CD4-positive, alpha-beta T cell (primary cell): Measurements from ENCODE around the gene FAM107B. TPM values are rescaled to one million over a fixed set of nuclear protein-coding genes. Genes with fewer than 3 reads are reported as not detected.

Source experiments
- ATAC-seq: fragments of 200-7000 bp; cut with Tn5 transposase; one replicate; pipeline ENCODE4 v1.10.0; 2022; ENCODE audit warnings: mild to moderate bottlenecking; ENCODE audit not compliant: poor library complexity
- CTCF ChIA-PET: fragments of 350-600 bp; sonication (Branson Sonifier 250); formaldehyde crosslinking; loops from one replicate; lab custom pipeline; 2021; ENCODE audit warnings: antibody characterized with exemption, inconsistent platforms; lab: Charles Lee
- POLR2A ChIA-PET: fragments of 350-600 bp; sonication (Branson Sonifier 250); formaldehyde crosslinking; loops from one replicate; lab custom pipeline; 2021; ENCODE audit warnings: antibody characterized with exemption, inconsistent platforms; lab: Charles Lee
- DNase-seq, 14 experiments: peaks; one replicate each; pipeline ENCODE4 v3.0.0-alpha.2; 2013 to 2020; ENCODE audit warnings: mixed read lengths in 2 of 14
- H3K27ac ChIP-seq, 2 donors: one replicate each; pipeline versions ENCODE4 v1.5.1 to v1.7.0; 2013; ENCODE audit warnings: low read length in 2 of 2, low read depth in 1 of 2, mild to moderate bottlenecking in 1 of 2
- H3K27me3 ChIP-seq, 2 experiments: 1 replicate in 1 of 2; 2 replicates in 1 of 2; pipeline versions ENCODE4 v1.6.1 to v1.7.0; 2013; ENCODE audit warnings: low read length in 2 of 2, control low read depth in 1 of 2, mild to moderate bottlenecking in 1 of 2, moderate library complexity in 1 of 2; ENCODE audit not compliant: insufficient read depth in 2 of 2, control insufficient read depth in 1 of 2
- H3K36me3 ChIP-seq: one replicate; pipeline ENCODE4 v1.6.1; 2013; ENCODE audit warnings: low read length, control low read depth; ENCODE audit not compliant: insufficient read depth
- H3K4me1 ChIP-seq: one replicate; pipeline ENCODE4 v1.6.1; 2013; ENCODE audit warnings: low read length, control low read depth; ENCODE audit not compliant: insufficient read depth
- H3K4me3 ChIP-seq: one replicate; pipeline ENCODE4 v1.5.1; 2013; ENCODE audit warnings: mild to moderate bottlenecking, low read length, moderate library complexity
- H3K9me3 ChIP-seq, 2 experiments: 1 replicate in 1 of 2; 2 replicates in 1 of 2; pipeline versions ENCODE4 v1.6.1 to v1.7.0; 2013; ENCODE audit warnings: low read length in 2 of 2, mild to moderate bottlenecking in 2 of 2, control low read depth in 1 of 2, moderate library complexity in 1 of 2; ENCODE audit not compliant: control insufficient read depth in 1 of 2, insufficient read depth in 1 of 2
- H3K27ac Mint-ChIP-seq: one replicate; pipeline ENCODE4 v1.8.0; 2020; ENCODE audit warnings: mixed read lengths
- H3K27me3 Mint-ChIP-seq: one replicate; pipeline ENCODE4 v1.8.0; 2021; ENCODE audit warnings: mixed read lengths
- H3K36me3 Mint-ChIP-seq: one replicate; pipeline ENCODE4 v1.8.0; 2021; ENCODE audit warnings: low read depth, mixed read lengths
- H3K4me1 Mint-ChIP-seq: one replicate; pipeline ENCODE4 v1.8.0; 2021; ENCODE audit warnings: low read depth, mixed read lengths
- H3K4me3 Mint-ChIP-seq: one replicate; pipeline ENCODE4 v1.8.0; 2020; ENCODE audit warnings: mild to moderate bottlenecking, mixed read lengths
- H3K9me3 Mint-ChIP-seq: one replicate; pipeline ENCODE4 v1.8.0; 2020; ENCODE audit warnings: mixed read lengths
- intact Hi-C, 2 experiments: fragments of 100-400 bp; cut with DNase I in 1 of 2; cut with micrococcal nuclease in 1 of 2; formaldehyde crosslinking; loops; one replicate each; pipeline versions ENCODE4 v1.15.1 to v1.9.0; 2023 to 2025; cut with DNase I, micrococcal nuclease
- total RNA-seq, 174 experiments: library from RNA in 2 of 174; stranded (reverse) in 2 of 174; gene quantifications; one replicate each; pipeline ENCODE4 v1.2.3 and lab custom pipeline; 2021 to 2026
- TF ChIP-seq, protein P1 (sequence below): fragments of 200-600 bp; IDR thresholded peaks from one replicate; pipeline ENCODE4 v1.8.0; 2022; ENCODE audit warnings: antibody characterized with exemption, mild to moderate bottlenecking

Gene FAM107B
- total RNA-seq, 2 experiments from 2014 or later: 261 to 262 TPM

GRCh38 chr10:14753441-14753840, 21.3 kb downstream of the FAM107B start:
- TF ChIP-seq, protein P1, sequence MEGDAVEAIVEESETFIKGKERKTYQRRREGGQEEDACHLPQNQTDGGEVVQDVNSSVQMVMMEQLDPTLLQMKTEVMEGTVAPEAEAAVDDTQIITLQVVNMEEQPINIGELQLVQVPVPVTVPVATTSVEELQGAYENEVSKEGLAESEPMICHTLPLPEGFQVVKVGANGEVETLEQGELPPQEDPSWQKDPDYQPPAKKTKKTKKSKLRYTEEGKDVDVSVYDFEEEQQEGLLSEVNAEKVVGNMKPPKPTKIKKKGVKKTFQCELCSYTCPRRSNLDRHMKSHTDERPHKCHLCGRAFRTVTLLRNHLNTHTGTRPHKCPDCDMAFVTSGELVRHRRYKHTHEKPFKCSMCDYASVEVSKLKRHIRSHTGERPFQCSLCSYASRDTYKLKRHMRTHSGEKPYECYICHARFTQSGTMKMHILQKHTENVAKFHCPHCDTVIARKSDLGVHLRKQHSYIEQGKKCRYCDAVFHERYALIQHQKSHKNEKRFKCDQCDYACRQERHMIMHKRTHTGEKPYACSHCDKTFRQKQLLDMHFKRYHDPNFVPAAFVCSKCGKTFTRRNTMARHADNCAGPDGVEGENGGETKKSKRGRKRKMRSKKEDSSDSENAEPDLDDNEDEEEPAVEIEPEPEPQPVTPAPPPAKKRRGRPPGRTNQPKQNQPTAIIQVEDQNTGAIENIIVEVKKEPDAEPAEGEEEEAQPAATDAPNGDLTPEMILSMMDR: no peak
- intact Hi-C loops: no loop called here
- ATAC-seq: no peak
- no peaks in the 10 kb centered on the region for H3K36me3 ChIP-seq
- ChIA-PET POLR2A (interaction anchor here (0.9 kb wide), 1 partner anchor 10 kb away, joined by 3 read pairs; no protein-coding TSS in a partner anchor), CTCF (interaction anchor here (0.7 kb wide), 1 partner anchor 12 kb away, joined by 3 read pairs; no protein-coding TSS in a partner anchor)
- Mint-ChIP-seq H3K27ac (no peak overlapping the region), H3K27me3 (no peaks in the 10 kb centered on the region), H3K9me3 (no peaks in the 10 kb centered on the region), H3K36me3 (no peaks in the 10 kb centered on the region), H3K4me1 (peaks cover 8% of the 10 kb centered on the region), H3K4me3 (no peak overlapping the region)
- H3K9me3 ChIP-seq: no peaks in the 10 kb centered on the region
- no peak for DNase-seq
- no peaks in the 10 kb centered on the region for H3K4me1 ChIP-seq
- H3K4me3 ChIP-seq: no peak overlapping the region
- no peak overlapping the region for H3K27ac ChIP-seq
- no peaks in the 10 kb centered on the region for H3K27me3 ChIP-seq

- CTCF ChIA-PET: interaction anchor here (1.7 kb wide), 1 partner anchor 126 kb away, joined by 3 read pairs; no protein-coding TSS in a partner anchor
- no peak overlapping the region for H3K27ac Mint-ChIP-seq
- H3K27ac ChIP-seq: no peak overlapping the region
Measured at GRCh38 chr10:14751921-14752320, 22.8 kb downstream of the FAM107B start.

DNA sequence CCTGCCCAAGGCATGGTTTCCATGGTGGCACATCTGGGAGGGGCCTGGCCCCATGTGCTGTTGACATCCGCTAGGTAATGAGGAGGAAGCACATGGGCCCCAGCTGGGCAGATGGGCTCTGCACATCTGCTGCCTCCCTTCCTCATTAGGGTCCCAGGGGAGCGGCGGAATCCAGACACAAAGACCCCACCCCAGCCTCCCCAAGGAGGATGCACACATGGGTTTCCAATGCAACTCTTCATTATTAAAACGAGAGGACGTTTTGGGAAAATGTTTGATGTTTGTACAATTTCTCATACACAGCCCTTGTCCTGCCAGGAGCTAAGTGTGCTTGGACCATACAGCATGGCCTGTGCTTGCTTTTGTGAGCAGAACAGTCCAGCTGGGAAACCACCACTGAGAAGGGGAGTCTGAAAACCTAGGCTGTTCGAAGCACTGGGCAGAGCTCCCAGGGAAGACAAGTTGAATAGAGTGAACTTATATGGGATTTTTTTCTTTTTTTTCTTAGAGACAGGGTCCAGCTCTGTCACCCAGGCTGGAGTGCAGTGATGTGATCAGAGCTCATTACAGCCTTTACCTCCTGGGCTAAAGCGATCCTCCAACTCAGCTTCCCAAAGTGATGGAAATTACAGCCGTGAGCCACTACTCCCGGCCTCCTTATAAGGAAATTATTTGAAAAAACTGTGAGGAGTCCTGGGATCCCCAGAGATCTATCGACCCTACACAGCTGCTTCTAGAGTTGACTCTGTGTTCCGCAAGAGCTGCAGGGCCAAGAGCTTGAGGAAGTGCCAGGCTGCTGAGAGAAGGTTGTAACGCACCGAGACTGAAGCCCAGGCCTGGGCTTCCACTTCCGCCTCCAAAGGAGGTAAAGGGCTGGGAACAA, 23.4 kb downstream of the FAM107B start:
- no peaks in the 10 kb centered on the region for H3K4me1 Mint-ChIP-seq
- Histone ChIP-seq H3K4me1 (no peaks in the 10 kb centered on the region), H3K27ac (no peak overlapping the region), H3K4me3 (no peak overlapping the region), H3K36me3 (no peaks in the 10 kb centered on the region), H3K9me3 (no peaks in the 10 kb centered on the region), H3K27me3 (no peaks in the 10 kb centered on the region)
- no peaks in the 10 kb centered on the region for H3K9me3 Mint-ChIP-seq
- H3K27ac Mint-ChIP-seq: no peak overlapping the region
- H3K36me3 Mint-ChIP-seq: no peaks in the 10 kb centered on the region
- ATAC-seq (no peak), DNase-seq (no peak)
- intact Hi-C loops: no loop called here
- ChIA-PET POLR2A (no interaction called here), CTCF (interaction anchor here (1.7 kb wide), 1 partner anchor 125 kb away, joined by 3 read pairs; no protein-coding TSS in a partner anchor)
- TF ChIP-seq, protein P1: no peak
- H3K27me3 Mint-ChIP-seq: no peaks in the 10 kb centered on the region
- no peak overlapping the region for H3K4me3 Mint-ChIP-seq

More at GRCh38 chr10:14751921-14752320, 22.8 kb downstream of the FAM107B start:
- no peaks in the 10 kb centered on the region for H3K9me3 ChIP-seq
- no peaks in the 10 kb centered on the region for H3K27me3 ChIP-seq
- no peaks in the 10 kb centered on the region for H3K36me3 Mint-ChIP-seq
- H3K4me3 Mint-ChIP-seq: no peak overlapping the region
- no peaks in the 10 kb centered on the region for H3K4me1 Mint-ChIP-seq
- TF ChIP-seq, protein P1: no peak
- H3K27me3 Mint-ChIP-seq: no peaks in the 10 kb centered on the region
- ATAC-seq (no peak), DNase-seq (no peak)
- no peaks in the 10 kb centered on the region for H3K4me1 ChIP-seq
- no peaks in the 10 kb centered on the region for H3K9me3 Mint-ChIP-seq
- POLR2A ChIA-PET: no interaction called here
- no peaks in the 10 kb centered on the region for H3K36me3 ChIP-seq
- H3K4me3 ChIP-seq: no peak overlapping the region
- intact Hi-C loops: no loop called here
